ENCODE results near the gene CPNE8.

- no peak for TF ChIP-seq POLR2A (IDR thresholded peaks at IDR 0.05)
- no peak for TF ChIP-seq CTCF (IDR thresholded peaks at IDR 0.05)
- TF ChIP-seq POLR2AphosphoS5 (IDR thresholded peaks at IDR 0.05) = no peak
Measured at GRCh38 chr12:38711054-38711453, 194.3 kb downstream of the CPNE8 start.

Data from prostate gland (tissue), 2 donors.